ENCODE data around the gene FHIT.
A peak's percentile ranks its signal among the peaks of the same experiment; 100 is the strongest.

Gene FHIT

DNA sequence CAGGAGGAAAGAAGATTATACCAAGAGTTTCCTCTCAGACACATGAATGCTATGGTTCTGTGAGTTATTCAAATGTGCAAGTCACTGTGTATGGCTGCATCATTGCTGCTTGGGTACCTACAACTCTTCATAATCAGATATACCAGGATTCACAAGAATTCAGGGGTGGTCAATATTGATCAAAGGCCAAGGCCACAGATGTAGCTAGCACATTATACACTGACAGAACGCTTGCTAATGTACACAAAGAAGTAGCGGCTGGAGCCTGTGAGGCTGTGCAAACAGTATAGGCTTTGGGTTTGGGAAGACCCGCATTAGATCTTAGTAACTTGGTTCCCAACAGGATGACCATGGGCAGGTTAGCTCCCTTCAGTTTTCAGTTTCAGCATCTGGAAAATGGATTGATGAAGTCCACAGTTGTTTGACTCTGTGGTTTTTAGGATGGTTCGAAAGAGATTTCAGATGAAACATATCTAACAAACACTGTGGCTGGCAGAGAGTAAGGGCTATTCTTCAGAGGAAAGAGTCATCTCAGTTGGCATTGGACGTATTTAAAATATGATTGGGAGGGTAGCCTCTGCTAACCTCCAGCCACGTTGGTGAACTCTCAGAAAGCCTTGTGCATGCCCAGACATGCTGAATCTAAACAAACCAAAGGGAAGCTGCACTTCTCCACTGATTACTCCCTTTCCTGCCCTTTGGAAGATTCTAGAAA is 1452.7 kb downstream of the FHIT start:
- DNase-seq: no peak

DNA sequence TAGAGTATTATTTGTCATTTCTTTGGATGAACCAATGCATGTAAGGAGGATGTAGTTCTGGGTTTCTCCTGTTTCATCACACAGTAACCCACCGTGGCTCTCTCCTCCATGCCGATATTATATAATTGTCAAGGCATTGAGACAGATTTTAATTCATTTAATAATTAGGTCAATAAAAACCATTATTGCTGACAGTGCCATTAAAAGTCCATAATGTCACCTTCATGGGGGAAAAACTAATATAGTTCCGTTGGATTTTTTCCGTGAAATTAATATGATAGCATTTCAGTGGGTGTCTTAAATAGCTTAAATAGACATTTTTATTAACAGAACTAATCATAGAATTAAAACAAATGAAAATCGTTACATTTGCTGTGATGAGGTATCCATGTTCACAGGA is 1453.7 kb downstream of the FHIT start:
- DNase-seq: no peak

DNA sequence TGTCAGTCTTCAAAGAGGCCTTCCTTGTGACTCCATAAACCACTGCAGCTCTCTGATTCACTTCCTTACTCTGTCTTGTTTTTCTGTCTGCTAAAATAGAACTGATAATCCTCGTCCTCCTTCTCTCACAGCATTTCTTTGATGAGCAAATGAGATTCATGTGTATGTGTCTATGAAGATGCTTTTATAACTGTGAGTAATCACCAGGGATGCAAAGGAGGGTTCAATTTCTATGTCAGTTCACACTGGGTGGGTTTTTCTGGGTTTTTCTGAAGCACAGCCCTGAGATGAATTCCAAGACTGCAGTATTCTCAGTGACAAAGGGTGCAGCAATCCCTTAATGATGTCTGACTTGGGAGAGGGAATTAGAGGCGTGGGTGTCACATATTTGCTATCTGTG is 1454.8 kb downstream of the FHIT start:
- no peak for DNase-seq

DNA sequence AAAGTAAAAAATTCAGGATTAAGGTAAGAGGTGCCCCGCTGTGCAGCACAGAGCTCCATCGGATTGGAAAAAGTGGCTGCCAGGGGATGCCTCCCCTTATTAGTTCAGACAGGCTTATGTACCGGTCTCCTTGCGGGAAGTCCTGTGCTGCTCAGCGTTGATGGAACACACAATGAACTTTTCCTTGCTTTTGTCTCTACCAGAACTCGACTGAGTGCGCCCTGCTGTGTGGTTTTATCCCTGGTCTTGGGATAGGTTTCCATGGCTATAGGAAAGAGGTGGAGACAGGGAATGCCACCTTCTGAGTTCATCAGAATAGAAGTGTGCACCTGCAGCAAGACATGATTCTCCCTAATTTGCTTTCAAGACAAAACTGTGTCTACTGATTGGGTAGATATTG is 1455.5 kb downstream of the FHIT start:
- DNase-seq: no peak

DNA sequence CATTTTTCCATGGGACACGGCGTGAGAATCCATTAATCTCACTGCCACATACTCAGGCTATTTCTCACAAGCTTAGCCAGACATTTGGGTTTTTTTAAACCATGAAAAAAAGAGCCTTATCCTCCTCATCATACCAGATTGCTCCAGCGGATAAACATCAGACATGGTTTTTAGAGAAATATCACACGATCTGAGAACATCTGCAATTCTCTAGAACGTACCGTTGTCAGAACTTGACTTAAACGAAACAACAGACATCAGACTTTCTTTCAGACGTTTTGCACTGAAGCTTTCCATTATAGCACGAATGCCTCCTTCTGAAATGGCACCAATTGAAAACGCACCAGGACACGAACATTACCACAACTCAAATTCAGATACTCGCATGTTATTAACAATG is 1457.3 kb downstream of the FHIT start:
- no peak for DNase-seq

DNA sequence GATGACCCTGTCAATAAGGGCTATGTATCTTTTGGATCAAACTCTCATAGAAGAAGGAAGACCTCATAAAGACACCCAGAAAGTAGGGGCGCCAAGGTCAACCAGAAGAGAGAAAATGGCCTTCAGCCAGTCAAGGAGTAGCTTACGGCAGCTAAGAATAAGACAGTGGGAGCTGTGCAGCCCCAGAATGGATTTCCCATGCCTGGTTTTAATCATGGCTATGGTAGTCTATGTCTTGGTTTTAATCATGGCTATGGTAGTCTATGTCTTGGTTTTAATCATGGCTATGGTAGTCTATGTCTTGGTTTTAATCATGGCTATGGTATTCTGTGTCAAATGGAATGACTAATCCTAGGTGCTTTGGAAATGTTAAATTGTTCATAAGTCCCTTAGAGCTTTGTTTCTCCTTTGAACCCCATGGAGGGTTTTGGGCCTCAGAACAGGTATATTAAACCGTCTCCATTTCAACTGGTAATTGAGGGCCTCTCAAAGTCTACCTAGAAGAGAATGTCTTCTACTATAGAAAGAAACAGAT is 1459.4 kb downstream of the FHIT start:
- DNase-seq: no peak

DNA sequence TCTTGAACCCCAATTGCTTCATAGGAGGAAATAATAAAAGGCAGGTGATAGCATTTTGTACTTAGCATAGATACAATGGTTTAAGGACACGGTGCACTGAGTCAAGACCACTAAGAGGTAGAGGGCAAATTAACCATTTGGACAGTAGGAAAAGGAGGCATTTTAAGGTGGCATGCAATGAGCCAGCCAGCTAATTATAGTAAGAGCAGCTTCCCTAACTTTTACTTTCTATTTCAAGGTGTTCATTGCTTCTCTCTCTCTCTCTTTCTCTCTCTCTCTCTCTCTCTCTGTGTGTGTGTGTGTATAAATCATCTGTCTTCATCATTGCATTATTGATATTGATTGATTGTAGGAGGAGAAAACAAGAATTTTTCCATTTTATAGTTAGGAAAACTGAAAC is 1461.0 kb downstream of the FHIT start:
- DNase-seq: no peak

DNA sequence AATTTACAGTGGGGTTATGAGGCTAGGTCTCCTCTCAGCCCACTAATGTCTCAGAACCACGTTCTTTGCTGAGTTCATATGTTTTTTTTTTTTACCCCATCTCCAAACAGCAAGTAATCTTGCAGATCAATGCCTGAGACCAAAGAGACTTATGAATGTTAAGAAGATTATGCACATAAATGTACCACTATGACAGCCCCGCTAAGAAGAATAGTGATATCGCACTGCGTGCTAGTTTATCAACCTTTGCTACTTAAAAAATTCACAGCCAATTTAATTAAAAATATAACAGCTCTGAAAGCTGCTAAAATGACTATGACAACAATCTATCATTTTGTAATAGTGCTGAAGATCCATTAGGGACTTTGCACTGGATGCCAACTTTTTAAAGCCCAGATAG is 1462.5 kb downstream of the FHIT start:
- DNase-seq: no peak

DNA sequence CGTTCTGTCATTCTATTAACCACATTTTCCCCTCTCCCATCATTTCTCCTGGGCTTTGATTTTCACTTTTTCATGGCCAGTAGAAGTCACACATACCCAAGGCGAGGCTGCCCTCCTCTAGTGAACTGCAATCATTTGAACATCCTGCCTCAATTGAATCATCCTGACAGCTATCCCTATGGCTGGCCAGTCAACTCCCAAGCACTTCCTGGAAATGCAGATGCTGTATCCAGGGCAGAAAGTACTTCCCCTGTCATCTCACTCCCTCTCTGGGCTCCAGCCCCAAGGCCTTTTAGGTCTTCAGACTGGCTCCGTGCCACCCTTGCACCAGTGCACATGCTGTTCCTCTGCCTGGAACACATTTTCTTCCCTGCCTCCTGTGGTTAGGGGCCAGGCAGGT is 1463.1 kb downstream of the FHIT start:
- no peak for DNase-seq

DNA sequence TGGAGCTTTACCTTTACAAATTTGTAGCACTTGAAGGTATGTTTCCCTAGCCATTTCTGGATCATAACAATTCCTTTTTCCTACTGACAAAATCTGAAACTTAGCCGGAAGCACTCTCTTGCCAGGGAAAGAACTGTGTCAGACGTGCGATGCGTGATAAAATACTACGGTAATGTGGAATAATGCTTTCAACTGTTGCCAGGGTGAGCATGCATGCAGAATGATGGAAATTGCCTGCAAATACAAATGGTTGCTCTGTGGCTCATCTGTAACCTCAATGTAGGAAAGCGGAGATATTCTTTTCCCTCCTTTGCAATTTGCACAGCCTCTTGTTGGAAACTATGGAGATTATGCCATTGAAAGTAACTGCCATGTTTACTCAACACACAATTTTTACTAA is 1464.9 kb downstream of the FHIT start:
- DNase-seq: no peak

DNA sequence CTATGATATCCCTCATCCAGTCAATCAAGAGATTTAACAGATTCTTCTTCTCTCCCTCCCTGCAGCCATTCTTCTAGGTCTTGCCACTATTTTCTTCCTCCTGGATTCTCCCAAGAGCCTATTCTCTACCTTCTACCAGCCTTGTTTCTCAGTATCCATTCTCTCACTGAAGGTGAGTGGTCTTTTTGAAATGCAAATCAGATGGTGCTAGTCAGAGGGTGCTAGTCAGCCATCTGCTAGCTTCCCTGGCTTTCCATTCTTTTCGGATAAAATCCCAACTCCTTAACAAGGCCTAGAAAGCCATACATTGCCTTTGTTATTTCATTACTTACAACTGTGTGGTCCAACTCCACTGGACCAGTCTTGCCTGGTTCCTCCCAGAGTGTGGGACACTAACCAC is 1467.1 kb downstream of the FHIT start:
- no peak for DNase-seq

DNA sequence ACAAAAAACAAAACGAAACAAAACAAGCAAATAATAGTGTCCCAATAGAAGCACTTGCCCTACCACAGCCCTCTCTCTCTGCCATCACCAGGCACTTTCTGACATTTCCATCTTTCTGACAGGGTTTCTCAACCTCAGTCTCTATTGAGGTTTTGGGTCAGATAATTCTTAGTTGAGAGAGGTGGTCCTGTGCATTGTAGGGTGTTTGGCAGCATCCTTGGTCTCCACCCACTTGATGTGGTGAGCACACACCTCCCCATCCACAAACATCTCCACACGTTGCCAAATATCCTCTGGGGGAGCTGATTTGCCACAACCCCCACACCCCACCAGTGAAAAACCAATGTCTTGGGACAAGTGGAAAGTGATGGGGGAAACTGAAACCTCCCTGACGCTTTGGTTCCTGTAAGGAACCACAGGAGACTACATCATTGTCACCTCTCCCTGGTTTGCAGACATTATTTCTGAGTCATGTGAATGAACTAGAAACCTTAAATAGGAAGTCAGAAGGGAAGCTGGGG is 1467.7 kb downstream of the FHIT start:
- peak; percentile 41 to 46 for DNase-seq

DNA sequence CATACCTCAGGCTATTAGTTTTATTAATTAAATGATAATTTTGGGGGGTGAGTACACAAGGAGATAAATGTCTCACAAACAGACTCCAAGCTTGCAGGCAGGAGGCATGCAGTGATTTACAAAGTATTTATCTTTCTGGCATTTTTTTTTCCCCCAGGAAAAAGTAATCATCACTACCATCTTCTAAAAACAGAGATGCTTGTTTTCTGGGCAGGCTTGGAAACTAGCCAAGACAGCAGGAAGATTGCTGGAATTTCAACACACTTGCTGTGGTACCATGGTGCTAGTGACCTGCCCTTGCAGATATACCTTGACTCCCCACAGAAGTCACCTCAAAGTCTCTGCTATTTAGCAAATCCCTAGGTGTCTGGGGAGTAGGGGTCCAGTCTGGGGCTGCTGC is 1468.6 kb downstream of the FHIT start:
- DNase-seq: no peak

DNA sequence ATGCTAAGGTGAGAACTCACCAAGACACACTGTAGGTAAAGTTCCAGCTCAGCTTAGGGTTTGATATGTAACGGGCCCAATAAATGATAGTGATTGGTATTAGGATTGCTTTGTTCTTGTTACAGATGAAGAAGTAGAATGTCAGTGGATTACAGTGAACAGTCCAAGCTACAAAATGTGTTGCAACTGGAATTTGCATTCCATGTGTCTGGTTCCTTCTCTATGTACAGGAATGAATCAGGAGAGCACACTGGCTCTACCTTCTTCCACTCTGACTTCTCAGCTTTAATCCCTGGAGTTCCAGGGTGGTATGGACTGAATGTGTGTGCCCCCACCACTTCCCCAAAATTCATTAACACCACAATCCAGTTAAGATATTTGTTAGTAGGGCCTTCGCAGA is 1471.0 kb downstream of the FHIT start:
- no peak for DNase-seq

DNA sequence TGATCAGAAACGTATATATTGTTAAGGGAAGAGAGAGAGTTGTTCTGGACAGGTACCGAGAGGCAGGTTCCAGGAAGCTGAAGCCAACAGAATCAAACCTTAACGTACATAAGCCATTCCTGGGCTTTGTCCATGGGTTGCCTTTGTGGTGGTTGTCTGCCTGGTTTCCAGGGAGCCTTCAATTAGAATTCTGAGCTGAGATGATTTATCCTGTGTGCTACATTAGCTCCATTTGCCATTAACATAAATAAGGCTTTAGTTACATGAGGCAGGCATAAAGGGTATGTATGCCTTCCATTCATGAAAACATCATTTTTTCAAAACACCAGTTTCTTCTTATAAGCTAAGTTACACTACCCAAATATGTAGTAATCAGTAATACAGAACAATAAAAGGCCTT is 1472.0 kb downstream of the FHIT start:
- DNase-seq: no peak

DNA sequence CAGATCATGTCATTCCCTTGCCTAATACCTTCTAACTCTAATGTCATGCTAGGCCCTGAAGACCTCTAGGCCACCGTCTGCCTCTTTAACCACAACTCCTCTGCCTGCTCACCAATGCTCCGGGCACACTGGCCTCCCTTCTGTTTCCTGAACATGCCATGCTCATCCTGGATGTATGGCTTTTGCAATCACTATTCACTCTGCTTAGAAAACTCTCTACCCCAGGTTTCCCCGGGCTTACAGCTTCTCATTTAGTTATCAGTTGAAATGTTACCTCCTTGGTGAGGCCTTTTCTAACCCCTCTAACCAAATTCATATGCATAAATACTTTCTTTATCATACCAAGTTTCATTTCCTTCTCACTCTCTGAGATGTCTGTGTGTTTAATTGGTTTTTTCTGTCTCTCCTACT is 1473.6 kb downstream of the FHIT start:
- no peak for DNase-seq

DNA sequence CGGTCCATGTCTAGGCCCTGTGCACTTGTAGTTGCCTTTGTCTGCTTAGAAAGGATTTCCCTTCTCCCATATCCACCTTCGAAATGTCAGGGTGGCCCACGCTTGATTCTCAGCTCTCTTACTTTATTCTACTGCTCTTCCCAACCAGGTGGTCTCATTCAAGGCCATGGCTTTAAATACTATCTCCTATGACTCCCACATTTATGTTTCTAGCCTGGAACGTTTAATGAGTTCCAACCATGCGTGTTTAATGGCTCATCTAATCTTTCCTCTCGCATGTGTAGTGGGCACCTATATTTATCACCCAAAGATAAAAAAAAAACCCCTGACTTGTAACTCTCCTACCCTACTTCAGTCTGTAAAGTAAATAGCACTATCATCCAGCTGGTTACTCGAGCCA is 1474.2 kb downstream of the FHIT start:
- no peak for DNase-seq

DNA sequence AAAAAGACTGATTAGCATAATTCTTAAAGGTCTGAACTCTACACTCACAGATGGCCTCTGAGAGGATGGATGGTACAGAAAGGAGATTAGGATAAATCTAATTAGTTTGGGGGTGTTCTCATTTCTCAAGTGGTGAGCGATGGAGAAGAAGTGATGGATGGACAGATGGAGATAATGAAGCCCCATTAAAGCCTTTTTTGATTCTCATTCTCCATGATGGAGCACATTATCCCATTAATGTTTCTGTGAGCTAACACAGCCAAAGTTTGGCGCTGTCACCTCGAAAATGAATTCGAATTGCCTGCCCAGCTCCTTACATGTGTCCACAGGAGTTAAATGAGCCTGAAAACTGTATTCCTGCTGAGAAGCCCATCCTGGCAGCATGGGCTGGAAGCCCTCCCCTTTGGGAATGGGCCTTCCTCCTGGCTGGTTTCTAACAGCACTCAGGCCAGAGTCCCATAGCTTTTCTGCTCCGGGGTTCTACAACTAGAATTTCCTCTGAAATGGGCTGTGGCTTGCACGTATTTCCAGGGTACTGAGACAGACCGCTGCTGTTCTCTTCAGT is 1475.4 kb downstream of the FHIT start:
- no peak for DNase-seq

DNA sequence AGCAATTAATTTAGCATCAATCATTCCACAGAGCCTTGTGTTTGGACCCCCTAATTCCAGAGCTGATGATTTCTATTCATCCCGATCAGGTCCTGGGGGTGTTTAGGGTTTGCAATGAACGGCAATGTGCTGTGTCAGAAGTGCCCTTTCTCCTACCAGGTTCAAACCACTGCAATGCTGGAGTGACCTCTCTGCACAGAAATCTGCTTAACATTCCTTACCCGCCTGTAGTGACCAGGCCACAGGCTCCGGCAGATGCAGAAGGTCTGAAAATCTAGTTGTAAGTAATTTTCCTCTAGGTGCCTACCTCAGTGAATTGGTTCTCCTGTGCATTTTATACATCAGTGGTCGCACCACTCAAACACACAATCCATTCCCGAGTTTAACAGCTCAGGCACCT is 1476.1 kb downstream of the FHIT start:
- DNase-seq: no peak

DNA sequence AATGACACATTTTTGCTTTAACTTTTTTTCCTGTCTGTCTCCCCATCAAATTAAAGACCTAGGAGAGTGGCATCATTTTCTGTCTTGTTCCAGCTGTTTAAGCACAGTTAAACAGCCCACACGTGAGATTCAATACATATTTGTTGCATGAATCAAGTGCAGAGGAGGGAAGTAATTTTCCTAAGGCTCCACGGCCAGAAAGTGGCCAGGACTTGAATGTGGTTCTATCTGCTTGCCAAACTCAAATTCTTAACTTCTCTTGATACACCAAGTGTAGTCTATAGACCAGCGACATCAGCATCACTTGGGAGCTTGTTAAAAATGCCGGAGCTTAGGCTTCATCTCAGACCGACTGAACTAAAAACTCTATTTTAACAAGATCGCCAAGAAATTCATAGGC is 1476.6 kb downstream of the FHIT start:
- no peak for DNase-seq

DNA sequence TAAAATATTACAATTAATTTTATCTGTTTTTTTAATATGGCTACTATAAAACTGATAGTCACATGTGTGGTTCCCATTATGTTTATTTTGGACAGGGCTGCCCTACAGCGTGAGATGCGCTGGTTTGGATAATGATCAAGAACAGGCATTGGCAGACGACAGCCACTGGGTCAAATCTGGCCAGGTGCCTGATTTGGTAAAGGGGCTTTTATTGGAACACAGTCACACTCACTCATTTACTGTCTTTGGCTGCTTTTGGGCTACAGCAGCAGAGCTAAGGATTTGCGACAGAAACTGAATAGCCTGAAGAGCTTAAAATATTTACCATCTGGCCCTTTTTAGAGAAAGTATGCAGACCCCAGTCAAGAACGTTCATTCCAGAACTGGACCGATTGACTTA is 1477.3 kb downstream of the FHIT start:
- DNase-seq: no peak

DNA sequence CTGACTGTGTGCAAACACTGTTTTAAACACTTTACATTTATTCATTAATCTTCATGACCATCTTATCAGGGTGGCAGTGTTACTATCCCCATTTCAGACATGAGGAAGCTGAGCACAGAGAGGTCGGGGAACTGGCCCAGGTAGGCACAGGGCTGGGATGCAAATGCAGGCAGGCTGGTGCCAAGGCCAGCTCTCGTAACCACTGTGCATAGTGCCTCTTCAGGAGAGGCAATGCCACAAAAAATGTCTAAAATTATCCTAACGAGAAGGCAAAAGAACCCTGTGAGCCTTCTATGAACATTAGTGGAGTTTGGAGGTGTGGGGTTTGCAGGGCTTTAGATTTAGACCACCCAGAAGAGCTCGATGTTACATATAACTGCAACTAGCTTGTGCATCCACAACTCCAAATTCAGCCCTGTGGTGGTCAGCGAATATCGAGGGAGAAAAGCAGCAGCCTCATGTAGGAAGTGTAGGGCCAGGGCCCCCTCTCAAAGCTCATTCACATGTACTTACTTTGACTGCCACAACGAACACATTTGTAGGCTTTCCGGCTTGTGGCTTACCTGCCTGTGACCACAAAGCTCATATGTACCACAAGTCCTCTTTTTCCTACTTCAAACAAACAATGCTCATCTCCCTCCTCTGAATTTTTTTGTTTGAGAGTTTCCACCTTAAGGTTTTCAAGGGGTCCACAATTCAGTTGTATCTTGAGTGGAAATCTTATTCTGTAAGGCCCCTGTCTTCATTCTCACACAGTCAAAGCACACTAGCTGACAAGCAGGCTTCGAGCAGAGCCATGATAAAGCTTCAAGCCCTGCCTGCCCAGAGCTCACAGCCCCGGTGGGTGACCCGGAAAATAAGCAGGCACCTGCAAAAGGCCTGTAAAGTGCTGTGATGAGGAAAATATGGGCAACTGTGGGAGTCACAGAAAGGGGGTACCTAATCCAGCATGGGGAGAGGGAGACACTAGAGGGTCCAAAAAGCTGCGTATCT is 1478.5 kb downstream of the FHIT start:
- peak; percentile 28 to 50 for DNase-seq

DNA sequence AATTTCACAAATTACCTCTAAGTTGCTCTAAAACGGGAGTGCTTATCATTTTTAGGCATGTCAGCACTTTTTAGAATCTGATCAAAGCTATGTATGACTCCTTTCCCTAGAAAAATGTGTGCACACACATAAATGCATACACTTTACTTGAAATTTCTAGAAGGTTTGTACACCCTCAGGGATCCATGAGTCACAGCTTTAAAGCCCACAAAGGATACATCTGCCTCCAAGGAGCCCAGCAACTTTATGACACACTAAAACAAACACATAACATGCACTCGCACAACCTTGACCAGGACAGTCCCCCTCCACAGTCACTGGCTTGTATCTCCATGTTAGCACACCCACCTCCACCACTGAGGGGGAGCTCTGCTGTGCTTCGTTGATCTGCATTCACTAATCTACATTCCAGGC is 1479.5 kb downstream of the FHIT start:
- DNase-seq: no peak
